NOMO-1 (cell line): Measurements from ENCODE around the gene LRIT3.

ENCODE experiments used
- DNase-seq, 2 experiments: peaks; one replicate each; lab custom pipeline; 2025; ENCODE audit not compliant: unreplicated experiment in 2 of 2; lab: John Stamatoyannopoulos, UW

LRIT3 gene

DNA sequence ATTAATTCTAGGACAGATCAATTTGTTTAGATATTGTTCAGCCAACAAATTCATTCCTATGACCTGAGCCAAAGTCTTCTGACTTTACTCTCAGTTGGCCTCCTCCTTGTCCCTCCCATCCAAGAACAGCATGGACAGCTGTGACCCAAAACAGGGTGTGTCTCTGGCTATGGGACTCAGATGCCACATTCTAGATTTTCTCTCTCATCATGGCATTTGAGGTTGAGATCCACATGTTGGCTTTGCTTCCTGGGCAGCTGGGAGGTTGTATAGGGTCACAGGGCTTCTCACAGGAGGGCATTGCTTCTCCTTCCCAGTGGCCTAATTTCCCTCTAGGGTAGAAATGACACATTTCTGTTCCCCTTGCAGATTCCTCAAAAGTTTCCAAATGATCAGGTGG, 42.2 kb downstream of the LRIT3 start:
- no peak for DNase-seq

DNA sequence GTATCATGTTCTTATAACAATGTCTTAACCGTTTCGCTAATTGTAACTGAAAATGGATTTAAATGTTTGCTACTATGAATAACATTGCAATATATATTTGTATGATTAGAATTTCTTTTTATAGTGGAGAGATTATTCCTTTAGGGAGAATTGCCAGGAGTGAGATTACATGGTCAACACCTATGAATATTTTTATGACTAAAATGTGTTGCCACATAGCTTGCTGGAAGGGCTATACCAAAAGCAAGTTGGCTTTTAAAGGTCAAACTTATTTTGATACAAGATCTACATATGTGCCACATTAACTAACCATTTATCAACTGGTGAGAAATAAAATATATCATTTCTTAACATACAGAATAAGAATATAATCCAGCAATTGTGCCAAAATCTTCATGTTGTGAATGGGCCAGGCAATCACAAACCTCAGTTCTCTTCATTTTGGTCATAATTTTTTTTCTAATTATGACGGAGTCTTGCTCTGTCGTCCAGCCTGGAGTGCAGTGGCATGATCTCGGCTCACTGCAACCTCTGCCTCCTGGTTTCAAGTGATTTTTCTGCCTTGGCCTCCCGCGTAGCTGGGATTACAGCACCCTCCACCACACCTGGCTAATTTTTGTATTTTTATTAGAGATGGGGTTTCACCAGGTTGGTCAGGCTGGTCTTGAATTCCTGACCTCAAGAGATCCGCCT, 54.8 kb downstream of the LRIT3 start:
- no peak for DNase-seq

DNA sequence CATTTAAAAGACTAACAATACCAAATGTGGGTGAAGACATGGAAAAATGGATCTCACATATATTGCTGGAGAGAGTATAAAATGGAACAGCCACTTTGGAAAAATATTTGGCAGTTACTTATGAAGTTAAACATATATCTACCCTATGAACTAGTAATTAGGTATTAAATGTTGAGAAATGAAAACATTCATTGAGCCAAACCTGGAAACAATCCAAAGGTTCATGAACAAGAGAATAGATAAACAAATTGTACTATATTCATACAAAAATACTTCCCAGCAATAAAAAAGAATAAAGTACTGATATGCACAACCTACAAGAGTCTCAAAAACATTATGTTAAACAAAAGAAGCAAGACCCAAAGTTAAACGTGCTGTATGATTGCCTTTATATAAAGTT, 60.8 kb downstream of the LRIT3 start:
- no peak for DNase-seq

DNA sequence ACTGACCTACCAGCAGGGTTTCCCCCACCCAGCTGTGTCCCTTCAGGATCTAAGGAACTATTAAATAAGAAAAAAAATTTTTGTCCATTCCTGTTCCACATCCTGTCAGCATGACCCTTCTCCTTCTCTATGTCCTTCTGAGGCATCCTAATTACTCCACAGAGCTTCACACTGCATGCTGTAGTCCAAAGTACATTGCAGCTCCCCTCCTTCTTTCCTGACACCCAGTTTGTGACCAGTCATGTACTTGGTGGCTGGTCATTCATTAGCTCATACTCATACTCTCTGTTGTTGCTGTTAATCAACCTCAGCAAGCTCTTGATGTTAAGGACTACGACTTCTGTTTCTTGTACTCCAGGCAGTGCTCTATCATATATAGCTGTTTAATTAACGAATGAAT, 62.3 kb downstream of the LRIT3 start:
- DNase-seq = no peak

DNA sequence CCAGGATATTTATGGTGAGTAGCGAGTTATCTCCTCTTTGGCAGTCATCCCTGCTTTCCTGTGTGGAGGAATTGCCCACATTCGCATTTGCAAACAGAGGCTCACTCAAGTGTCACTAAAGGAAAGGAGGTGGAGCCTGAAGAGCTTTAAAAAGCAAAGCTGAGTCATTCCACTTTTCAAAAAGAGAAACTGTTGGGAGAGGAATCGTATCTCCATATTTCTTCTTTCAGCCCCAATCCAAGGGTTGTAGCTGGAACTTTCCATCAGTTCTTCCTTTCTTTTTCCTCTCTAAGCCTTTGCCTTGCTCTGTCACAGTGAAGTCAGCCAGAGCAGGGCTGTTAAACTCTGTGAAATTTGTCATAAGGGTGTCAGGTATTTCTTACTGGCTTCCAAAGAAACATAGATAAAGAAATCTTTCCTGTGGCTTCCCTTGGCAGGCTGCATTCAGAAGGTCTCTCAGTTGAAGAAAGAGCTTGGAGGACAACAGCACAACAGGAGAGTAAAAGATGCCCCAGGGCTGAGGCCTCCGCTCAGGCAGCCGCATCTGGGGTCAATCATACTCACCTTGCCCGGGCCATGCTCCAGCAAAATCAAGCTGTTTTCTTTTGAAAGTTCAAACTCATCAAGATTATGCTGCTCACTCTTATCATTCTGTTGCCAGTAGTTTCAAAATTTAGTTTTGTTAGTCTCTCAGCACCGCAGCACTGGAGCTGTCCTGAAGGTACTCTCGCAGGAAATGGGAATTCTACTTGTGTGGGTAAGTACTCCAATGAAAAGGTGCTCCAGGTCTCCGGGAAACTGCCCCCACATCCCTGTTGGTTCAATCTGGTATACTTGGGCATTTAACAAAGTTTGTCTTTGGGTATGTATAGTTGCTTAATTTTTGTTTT, 65.0 kb downstream of the LRIT3 start, which contains the start of gene EGF:
Gene EGF (plus strand): TSS at position 178 of the 890 bp plus-strand sequence. CDS start 453 bp downstream, at position 631.
- DNase-seq = no peak

DNA sequence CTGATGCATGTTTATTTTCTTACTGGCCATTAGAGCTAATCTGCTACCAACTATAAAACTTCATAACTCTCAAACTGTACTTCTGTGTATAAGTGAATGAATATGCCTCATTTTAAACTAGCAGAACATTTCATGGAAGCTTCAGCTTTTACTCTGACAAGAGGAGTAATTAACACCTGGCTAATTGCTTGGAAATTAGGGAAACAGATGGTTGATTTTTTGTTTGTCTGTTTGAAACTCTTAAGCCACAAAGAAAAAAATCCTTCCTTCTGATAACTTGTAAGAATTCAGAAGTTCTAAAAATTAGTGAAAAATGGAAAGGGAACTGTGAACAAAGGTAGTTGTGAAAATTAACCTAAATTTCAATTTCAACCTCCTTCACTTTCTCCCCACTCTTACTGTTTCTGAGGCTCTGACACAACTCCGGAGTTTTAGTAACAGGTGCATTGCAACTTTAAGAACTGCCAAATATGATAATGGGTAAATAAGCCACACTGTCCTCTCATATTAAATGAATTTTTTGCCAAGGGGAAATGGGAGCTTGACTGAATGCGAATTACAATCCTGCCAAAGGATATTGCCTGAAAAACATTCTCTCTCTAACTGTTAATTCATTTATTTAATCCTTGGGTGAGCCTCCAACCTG, 65.8 kb downstream of the LRIT3 start:
- DNase-seq = no peak

DNA sequence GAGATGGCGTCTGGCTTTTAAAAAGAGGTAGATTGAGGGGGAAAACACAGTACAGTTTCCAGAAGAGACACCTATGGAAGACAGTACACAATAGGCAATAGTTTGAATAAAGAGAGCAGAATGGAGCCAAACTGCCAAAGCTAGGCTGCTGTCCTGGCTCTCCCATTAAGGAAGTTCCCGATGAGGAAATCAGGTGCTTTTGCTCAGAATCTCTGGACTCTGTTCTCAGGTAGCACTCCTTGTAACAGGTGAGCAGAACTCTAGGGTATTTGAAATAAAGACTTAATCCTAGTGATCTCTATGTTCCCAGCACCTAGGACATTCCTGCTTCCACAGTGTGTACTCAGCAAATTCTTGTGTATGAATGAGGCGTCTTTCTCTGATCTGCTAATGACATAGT, 66.4 kb downstream of the LRIT3 start:
- DNase-seq = no peak

DNA sequence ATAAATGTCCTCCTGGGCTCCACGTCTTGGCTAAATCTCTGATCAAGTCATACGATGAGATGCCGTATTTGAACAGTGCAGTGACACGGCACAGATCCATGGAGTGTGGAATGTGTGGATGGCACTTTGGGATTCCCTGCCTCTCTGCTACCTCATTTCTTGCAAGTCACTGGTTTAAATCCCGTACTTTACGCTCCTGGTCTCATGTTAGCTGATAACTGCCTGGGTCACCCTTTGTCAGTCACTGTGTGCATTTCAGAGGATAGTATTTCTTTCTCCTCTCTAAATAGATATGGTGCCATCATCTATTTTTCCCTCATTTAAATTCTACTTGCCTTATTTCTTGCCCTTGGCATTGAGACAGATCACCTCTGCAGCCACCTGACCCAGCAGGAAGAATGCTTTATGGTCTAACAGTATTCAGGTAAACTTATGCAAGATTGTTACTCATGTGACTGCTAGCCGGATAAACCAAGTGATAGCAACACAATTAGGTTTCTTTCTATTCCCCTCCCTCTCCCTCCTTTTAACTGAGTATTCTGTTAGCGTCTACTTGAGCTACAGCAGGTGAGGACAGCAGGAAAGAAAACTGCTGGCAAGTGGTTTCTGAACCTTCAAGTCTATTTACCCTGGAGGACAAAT, 67.6 kb downstream of the LRIT3 start:
- no peak for DNase-seq

DNA sequence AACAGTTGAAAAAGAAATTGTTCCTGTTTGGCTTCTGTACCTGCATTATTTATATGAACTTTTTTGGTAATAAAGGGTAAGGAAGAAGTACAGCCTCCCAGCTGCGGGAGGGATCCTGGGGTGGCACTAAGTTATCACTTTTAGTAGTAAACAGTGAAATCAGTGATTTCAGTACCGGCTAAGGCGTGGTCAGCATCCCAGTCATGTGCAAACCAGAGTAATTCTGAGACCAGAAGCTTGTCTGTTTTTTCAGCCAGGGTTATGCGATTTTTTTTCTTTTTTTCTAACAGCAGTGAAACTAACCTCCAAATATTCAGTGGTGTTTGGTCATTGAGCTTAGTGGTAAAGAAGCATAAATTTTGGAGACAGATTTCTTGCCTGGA, 68.1 kb downstream of the LRIT3 start:
- DNase-seq = no peak

DNA sequence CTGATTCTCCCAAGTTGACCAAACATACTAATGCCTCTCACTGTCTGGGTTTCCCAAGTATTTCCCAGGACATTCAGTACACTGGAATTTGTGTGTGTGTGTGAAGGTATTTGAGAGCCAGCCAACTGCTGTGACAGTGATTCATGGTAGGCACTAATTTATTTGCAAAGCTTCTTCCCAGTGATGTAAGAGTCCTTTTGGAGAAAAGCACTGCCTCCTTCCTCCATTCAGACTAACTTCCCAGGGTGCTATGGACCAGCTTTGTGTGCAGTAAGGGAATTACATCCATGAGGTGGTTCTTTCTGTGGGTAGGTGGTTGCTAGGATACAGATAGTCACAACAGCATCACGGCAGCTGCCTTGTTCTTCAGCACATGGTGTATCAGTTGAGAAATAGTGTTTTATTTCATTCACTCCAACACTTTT, 73.5 kb downstream of the LRIT3 start:
- no peak for DNase-seq
